Hindlimb muscle (tissue), 1 donor: ENCODE results near the gene MAPK10. TPM values are rescaled to one million over a fixed set of nuclear protein-coding genes. Genes with fewer than 3 reads are reported as not detected.
"Not testable (repeated sequence)": the region's sequence is repeated elsewhere in the genome, so short reads cannot be mapped to it uniquely, and the experiment has no call there.

Experiments used
- DNase-seq: peaks from one replicate; pipeline ENCODE4 v3.0.0-alpha.2; 2013
- polyA plus RNA-seq: library from polyadenylated mRNA; unstranded; fragments of 120-200 nt; gene quantifications from one replicate; pipeline ENCODE4 v1.2.1, GENCODE V29; 2013; ENCODE audit not compliant: insufficient read length

The MAPK10 gene
- polyA plus RNA-seq, 1 donor = 2.8 TPM

- DNase-seq = not testable (repeated sequence)
These were observed 394.8 kb downstream of the MAPK10 start for GRCh38 chr4:85965017-85965416.

GRCh38 chr4:85964298-85964697, 395.6 kb downstream of the MAPK10 start:
- DNase-seq = no peak

GRCh38 chr4:85963231-85963630, 396.6 kb downstream of the MAPK10 start:
- no peak for DNase-seq

- no peak for DNase-seq
These were observed 398.0 kb downstream of the MAPK10 start for GRCh38 chr4:85961887-85962286.

- DNase-seq = no peak
These were observed 403.4 kb downstream of the MAPK10 start for GRCh38 chr4:85956293-85956945.

GRCh38 chr4:85955620-85956292, 404.1 kb downstream of the MAPK10 start:
- no peak for DNase-seq

- DNase-seq = no peak
These were observed 406.2 kb downstream of the MAPK10 start for GRCh38 chr4:85953651-85954018.

- no peak for DNase-seq
These were observed 406.7 kb downstream of the MAPK10 start for GRCh38 chr4:85952972-85953650.

GRCh38 chr4:85952528-85952927, 407.3 kb downstream of the MAPK10 start:
- no peak for DNase-seq

GRCh38 chr4:85951099-85951498, 408.8 kb downstream of the MAPK10 start:
- no peak for DNase-seq

GRCh38 chr4:85946821-85947220, 413.0 kb downstream of the MAPK10 start:
- DNase-seq = no peak

GRCh38 chr4:85942107-85942506, 417.7 kb downstream of the MAPK10 start:
- DNase-seq = no peak

GRCh38 chr4:85940151-85940550, 419.7 kb downstream of the MAPK10 start:
- no peak for DNase-seq

Other genes starting within 250 kb of the MAPK10 start
- 6.0 TPM for gene PTPN13, start 234.3 kb upstream of the MAPK10 start, polyA plus RNA-seq